GM10266 (cell line): ENCODE results near the gene HEPHL1.
"Not testable (repeated sequence)": the region's sequence is repeated elsewhere in the genome, so short reads cannot be mapped to it uniquely, and the experiment has no call there.

ENCODE experiments used
- DNase-seq: peaks from one replicate; pipeline ENCODE4 v3.0.0; 2012; ENCODE audit errors: extremely low spot score
- CTCF ChIP-seq: IDR thresholded peaks from 2 replicates; pipeline ENCODE4 v1.5.1; 2012; ENCODE audit warnings: mild to moderate bottlenecking, low read depth; ENCODE audit not compliant: control insufficient read depth, insufficient read depth; ENCODE audit errors: missing control alignments

HEPHL1 gene, protein sequence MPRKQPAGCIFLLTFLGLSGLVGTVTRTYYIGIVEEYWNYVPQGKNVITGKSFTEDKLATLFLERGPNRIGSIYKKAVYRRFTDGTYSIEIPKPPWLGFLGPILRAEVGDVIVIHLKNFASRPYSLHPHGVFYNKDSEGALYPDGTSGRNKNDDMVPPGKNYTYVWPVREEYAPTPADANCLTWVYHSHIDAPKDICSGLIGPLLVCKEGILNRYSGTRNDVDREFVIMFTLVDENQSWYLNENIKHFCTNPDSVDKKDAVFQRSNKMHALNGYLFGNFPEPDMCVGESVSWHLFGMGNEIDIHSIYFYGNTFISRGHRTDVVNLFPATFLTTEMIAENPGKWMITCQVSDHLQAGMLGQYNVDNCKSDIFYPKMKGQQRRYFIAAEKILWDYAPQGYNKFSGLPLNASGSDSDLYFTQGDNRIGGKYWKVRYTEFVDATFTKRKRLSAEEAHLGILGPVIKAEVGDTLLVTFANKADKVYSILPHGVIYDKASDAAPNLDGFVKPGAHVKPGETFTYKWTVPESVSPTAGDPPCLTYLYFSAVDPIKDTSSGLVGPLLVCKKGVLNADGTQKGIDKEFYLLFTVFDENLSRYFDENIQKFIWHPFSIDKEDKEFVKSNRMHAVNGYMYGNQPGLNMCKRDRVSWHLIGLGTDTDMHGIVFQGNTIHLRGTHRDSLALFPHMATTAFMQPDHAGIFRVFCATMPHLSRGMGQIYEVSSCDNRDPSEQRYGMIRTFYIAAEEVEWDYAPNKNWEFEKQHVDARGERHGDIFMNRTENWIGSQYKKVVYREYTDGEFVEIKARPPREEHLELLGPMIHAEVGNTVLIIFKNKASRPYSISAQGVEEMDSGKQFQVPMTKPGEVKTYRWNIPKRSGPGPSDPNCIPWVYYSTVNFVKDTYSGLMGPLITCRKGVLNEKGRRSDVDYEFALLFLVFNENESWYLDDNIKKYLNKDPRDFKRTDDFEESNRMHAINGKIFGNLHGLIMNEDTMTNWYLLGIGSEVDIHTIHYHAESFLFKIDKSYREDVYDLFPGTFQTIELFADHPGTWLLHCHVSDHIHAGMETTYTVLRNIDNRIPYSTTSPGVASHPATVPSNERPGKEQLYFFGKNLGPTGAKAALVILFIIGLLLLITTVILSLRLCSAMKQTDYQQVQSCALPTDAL

DNA sequence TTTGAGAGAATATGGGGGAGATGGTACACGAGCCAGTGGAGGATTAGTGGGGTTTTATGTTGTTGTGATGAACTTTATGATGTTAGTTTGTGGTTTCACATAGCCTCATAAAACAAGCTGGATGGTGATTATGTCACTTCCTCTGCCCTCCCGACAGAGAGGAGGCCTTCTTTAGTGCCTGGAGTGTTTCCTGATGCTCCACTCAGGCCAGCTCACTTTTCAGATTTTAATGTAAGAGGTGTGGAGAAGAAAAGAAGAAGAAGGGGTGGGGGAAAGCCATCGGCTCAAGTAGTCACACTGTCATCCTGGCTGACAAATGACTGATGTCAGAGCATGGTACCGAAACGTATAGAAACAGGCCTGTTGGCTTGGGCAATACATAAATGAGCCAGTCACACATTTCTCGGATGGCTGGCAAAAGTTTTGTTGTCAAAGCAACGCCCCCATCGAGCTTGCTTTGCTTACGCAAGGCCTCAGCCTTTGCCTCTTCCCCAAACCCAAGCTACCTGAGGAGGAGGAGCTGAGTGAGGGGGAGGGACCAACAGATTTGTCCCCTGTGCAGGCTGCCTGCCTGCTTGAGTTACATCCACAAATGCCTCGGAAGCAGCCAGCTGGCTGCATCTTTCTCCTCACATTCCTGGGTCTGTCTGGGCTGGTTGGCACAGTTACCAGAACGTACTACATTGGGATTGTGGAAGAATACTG is at the start of gene HEPHL1:
Gene HEPHL1 (plus strand): TSS at position 578 of the 705 bp plus-strand sequence. CDS start 15 bp downstream, at position 593.
- no peak for TF ChIP-seq CTCF
- DNase-seq = no peak

GRCh38 chr11:93972790-93973189 is 48.4 kb upstream of the HEPHL1 start:
- no peak for DNase-seq
- TF ChIP-seq CTCF = no peak

DNA sequence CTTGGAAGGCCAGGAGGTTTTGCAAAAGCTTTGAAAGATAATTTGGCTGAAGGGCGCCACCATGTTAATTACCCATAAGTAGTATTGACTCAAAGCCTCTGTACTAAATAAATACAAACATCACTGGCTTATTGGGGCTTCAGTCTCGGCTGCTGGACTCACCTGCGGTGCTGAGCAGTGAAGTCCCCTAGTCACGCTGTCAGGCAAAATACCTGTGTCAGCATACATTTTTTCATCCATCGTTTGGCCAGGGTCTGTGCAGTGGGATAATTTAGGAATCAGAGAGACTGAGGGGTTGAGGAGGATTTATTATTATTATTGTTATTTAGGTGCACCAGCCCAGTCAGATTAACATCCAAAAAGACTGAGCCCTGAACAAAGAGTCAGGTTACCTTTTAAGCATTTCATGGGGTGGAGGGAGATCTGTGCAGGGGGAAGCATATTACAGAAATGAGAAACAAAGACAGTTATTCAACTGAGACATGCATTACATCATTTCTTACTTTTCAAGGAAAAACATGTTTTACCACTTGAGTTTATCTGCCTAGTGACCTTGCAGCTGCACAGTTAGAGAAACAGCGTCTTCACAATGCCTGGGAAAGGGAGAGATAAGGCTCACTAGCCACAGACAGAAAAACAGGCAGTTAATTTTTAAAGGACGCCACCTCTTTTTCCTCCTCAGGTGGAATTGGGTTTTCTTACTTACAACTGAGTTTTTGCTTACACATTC is 47.7 kb upstream of the HEPHL1 start:
- not testable (repeated sequence) for DNase-seq

DNA sequence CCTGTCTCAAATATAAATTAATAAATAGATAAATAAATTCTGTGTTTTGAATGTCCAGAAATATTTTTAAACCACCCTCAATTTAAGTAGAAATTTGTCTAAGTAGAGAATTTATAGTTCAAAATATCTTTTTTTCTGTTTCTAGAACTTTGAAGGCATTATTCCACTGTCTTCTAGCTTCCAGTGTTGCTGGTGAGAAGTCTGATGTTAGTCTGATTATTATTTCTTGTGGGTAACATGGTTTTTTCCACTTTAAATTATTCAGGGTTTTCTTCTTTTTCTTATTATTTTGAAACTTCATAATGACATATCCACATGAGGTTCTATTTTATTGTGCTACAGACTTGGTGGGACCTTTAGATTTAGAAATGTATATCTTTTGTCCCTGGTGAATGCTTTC is 46.4 kb upstream of the HEPHL1 start:
- no peak for TF ChIP-seq CTCF
- no peak for DNase-seq

- not testable (repeated sequence) for DNase-seq
These were observed 44.4 kb upstream of the HEPHL1 start for GRCh38 chr11:93976577-93977254.

DNA sequence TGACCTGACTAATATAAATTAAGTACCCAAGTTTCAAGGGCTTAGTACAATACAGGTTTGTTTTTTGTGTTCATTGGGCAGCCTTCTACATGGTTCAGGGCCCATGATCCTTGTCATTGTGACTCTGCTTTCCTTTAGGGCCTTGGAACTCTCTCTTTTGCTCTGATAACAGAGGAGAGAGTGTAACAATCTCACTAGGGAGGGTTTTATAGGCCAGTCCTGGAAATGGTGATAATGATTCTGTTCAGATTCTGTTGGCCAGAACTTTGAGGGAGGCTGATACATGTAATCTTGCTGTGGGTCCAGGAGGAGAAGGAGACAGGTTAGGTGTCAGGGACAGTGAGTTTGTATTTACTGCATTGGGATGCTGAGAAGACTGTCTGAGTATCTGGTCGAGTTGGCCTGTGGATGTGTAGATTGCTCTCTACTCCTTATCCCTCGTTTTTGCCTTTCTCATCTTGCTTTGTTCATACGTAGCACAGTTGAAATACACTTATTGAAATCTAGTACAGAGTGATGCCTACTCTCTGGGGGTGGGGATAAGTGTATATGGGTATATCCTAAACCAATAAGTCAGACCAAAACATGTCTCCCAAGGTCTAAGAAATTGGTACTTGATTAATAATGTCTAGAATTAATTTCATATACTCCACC is 37.5 kb upstream of the HEPHL1 start:
- DNase-seq = no peak
- TF ChIP-seq CTCF = no peak

DNA sequence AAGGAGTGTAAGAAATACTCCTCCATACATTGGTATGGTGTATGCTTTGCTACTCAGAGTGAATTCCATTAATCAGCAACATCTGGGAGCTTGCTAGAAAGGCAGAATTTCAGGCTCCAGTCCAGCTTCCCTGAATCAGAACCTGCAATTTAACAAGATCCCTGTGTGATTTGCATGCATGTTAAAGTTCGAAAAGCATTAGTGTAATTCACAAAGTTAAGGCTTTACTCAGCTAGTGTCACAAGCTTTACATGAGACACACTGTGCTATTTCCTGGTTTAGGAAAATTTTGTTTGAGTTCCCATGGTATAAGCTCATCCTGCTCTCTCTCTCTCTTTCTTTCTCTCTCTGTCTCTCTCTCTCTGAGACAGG is 37.0 kb upstream of the HEPHL1 start:
- no peak for TF ChIP-seq CTCF
- DNase-seq = no peak
